Mesenchymal stem cell (in vitro differentiated cells and primary cell): ENCODE results near the gene DPP6.

ENCODE experiments used
- DNase-seq: peaks from one replicate; pipeline ENCODE4 v3.0.0-alpha.2; 2013
- H2AFZ ChIP-seq: one replicate; pipeline ENCODE4 v1.6.1; 2013; ENCODE audit warnings: low read depth, mild to moderate bottlenecking, control low read depth, inconsistent platforms, low read length, moderate library complexity
- H2AK5ac ChIP-seq: 2 replicates; pipeline ENCODE4 v1.6.1; 2013; ENCODE audit warnings: low read length, moderate library complexity, mild to moderate bottlenecking, inconsistent platforms; ENCODE audit not compliant: severe bottlenecking
- H2BK120ac ChIP-seq: one replicate; pipeline ENCODE4 v1.6.1; 2013; ENCODE audit warnings: low read depth, mild to moderate bottlenecking, inconsistent platforms, low read length, moderate library complexity
- H2BK12ac ChIP-seq, 2 experiments: one replicate each; pipeline ENCODE4 v1.6.1; 2013; ENCODE audit warnings: inconsistent platforms in 2 of 2, low read length in 2 of 2, mild to moderate bottlenecking in 2 of 2, moderate library complexity in 2 of 2, control low read depth in 1 of 2
- H2BK15ac ChIP-seq: one replicate; pipeline ENCODE4 v1.6.1; 2013; ENCODE audit warnings: mild to moderate bottlenecking, low read depth, inconsistent platforms; ENCODE audit not compliant: poor library complexity, severe bottlenecking
- H2BK5ac ChIP-seq: 2 replicates; pipeline ENCODE4 v1.6.1; 2013; ENCODE audit warnings: low read depth, mild to moderate bottlenecking, low read length, control low read depth, inconsistent platforms; ENCODE audit not compliant: poor library complexity, severe bottlenecking
- H3K14ac ChIP-seq, 2 experiments: one replicate each; pipeline ENCODE4 v1.6.1; 2013; ENCODE audit warnings: inconsistent platforms in 2 of 2, low read length in 2 of 2, control low read depth in 1 of 2, mild to moderate bottlenecking in 1 of 2, moderate library complexity in 1 of 2
- H3K18ac ChIP-seq, 2 experiments: one replicate each; pipeline ENCODE4 v1.6.1; 2013; ENCODE audit warnings: inconsistent platforms in 2 of 2, low read length in 2 of 2, control low read depth in 1 of 2, low read depth in 1 of 2, mild to moderate bottlenecking in 1 of 2
- H3K23ac ChIP-seq, 2 experiments: one replicate each; pipeline ENCODE4 v1.6.1; 2013; ENCODE audit warnings: inconsistent platforms in 2 of 2, low read length in 2 of 2, mild to moderate bottlenecking in 2 of 2, moderate library complexity in 2 of 2, control low read depth in 1 of 2
- H3K27ac ChIP-seq: 2 replicates; pipeline ENCODE4 v1.5.1; 2013; ENCODE audit warnings: mild to moderate bottlenecking, moderate library complexity, low read length, control low read depth, inconsistent platforms; ENCODE audit not compliant: poor library complexity, severe bottlenecking
- H3K27me3 ChIP-seq, 2 experiments: 2 replicates each; pipeline versions ENCODE4 v1.6.1 to v1.7.0; 2013; ENCODE audit warnings: low read length in 2 of 2, mild to moderate bottlenecking in 2 of 2, moderate library complexity in 2 of 2, control low read depth in 1 of 2, inconsistent platforms in 1 of 2; ENCODE audit not compliant: control insufficient read depth in 1 of 2, insufficient read depth in 1 of 2
- H3K36me3 ChIP-seq, 2 experiments: 2 replicates each; pipeline versions ENCODE4 v1.6.1 to v1.7.0; 2013; ENCODE audit warnings: low read length in 2 of 2, control low read depth in 1 of 2, inconsistent platforms in 1 of 2, low read depth in 1 of 2, mild to moderate bottlenecking in 1 of 2; ENCODE audit not compliant: insufficient read depth in 2 of 2, control insufficient read depth in 1 of 2
- H3K4ac ChIP-seq, 2 experiments: one replicate each; pipeline ENCODE4 v1.6.1; 2013; ENCODE audit warnings: inconsistent platforms in 2 of 2, low read length in 2 of 2, mild to moderate bottlenecking in 2 of 2, moderate library complexity in 2 of 2, control low read depth in 1 of 2, low read depth in 1 of 2
- H3K4me1 ChIP-seq: 2 replicates; pipeline ENCODE4 v1.6.1; 2013; ENCODE audit warnings: low read depth, low read length, control low read depth; ENCODE audit not compliant: control insufficient read depth, insufficient read depth
- H3K4me2 ChIP-seq: 2 replicates; pipeline ENCODE4 v1.6.1; 2013; ENCODE audit warnings: low read length, mild to moderate bottlenecking, inconsistent platforms; ENCODE audit not compliant: poor library complexity, severe bottlenecking
- H3K4me3 ChIP-seq, 2 experiments: 2 replicates each; pipeline versions ENCODE4 v1.5.1 to v1.7.0; 2013; ENCODE audit warnings: low read length in 2 of 2, mild to moderate bottlenecking in 2 of 2, control low read depth in 1 of 2, low read depth in 1 of 2; ENCODE audit not compliant: insufficient read depth in 1 of 2
- H3K79me1 ChIP-seq: replicated peaks from 2 replicates; pipeline ENCODE4 v1.6.1; 2013; ENCODE audit warnings: mild to moderate bottlenecking, control low read depth, low read length, inconsistent platforms; ENCODE audit not compliant: poor library complexity, severe bottlenecking
- H3K9ac ChIP-seq: 2 replicates; pipeline ENCODE4 v1.7.0; 2013; ENCODE audit warnings: mild to moderate bottlenecking, low read length, moderate library complexity
- H3K9me3 ChIP-seq: 2 replicates; pipeline ENCODE4 v1.7.0; 2013; ENCODE audit warnings: mild to moderate bottlenecking, low read length; ENCODE audit not compliant: control insufficient read depth
- H4K8ac ChIP-seq: one replicate; pipeline ENCODE4 v1.6.1; 2013; ENCODE audit warnings: inconsistent platforms, mild to moderate bottlenecking, low read length, moderate library complexity
- H4K91ac ChIP-seq: one replicate; pipeline ENCODE4 v1.6.1; 2013; ENCODE audit warnings: mild to moderate bottlenecking, low read length, inconsistent platforms
- WGBS: methylation state at CpG from one replicate; pipeline ENCODE4 v1.1.7; 2013; ENCODE audit warnings: mixed read lengths; 5-methylcytosine and 5-hydroxymethylcytosine counted together

The DPP6 gene

GRCh38 chr7:154791611-154792010 lies 739.4 kb downstream of the DPP6 start:
- no peak overlapping the region for H3K4me2 ChIP-seq
- 74% methylated on average over 4 of the region's 4 CpGs for WGBS
- H3K4ac ChIP-seq = no peak overlapping the region
- no peaks in the 10 kb centered on the region for H3K4me1 ChIP-seq
- no peaks in the 10 kb centered on the region for H3K27me3 ChIP-seq
- no peak overlapping the region for H2BK120ac ChIP-seq
- no peak overlapping the region for H3K27ac ChIP-seq
- no peak overlapping the region for H2AFZ ChIP-seq
- H2BK12ac ChIP-seq = no peak overlapping the region
- DNase-seq = no peak
- H2BK5ac ChIP-seq = no peak overlapping the region
- H3K18ac ChIP-seq = no peak overlapping the region
- H3K79me1 ChIP-seq = no peaks in the 10 kb centered on the region
- no peak overlapping the region for H2BK15ac ChIP-seq
- H3K9me3 ChIP-seq = peaks cover 17% of the 10 kb centered on the region
- H3K9ac ChIP-seq = no peak overlapping the region
- no peak overlapping the region for H3K4me3 ChIP-seq
- no peak overlapping the region for H3K23ac ChIP-seq
- no peak overlapping the region for H3K14ac ChIP-seq
- no peak overlapping the region for H4K91ac ChIP-seq
- H3K36me3 ChIP-seq = no peaks in the 10 kb centered on the region
- H2AK5ac ChIP-seq = no peak overlapping the region
- H4K8ac ChIP-seq = no peak overlapping the region

- H3K23ac ChIP-seq = no peak overlapping the region
- no peak overlapping the region for H2AK5ac ChIP-seq
- H2BK120ac ChIP-seq = no peak overlapping the region
- H4K8ac ChIP-seq = no peak overlapping the region
- no peak overlapping the region for H2AFZ ChIP-seq
- H3K27ac ChIP-seq = no peak overlapping the region
- no peak overlapping the region for H3K4me2 ChIP-seq
- no peak overlapping the region for H3K4ac ChIP-seq
- H2BK12ac ChIP-seq = no peak overlapping the region
- no peak overlapping the region for H3K18ac ChIP-seq
- no peak overlapping the region for H2BK5ac ChIP-seq
- no peak overlapping the region for H3K4me3 ChIP-seq
- no peaks in the 10 kb centered on the region for H3K36me3 ChIP-seq
- no peaks in the 10 kb centered on the region for H3K4me1 ChIP-seq
- H3K9me3 ChIP-seq = peaks cover 14% of the 10 kb centered on the region
- H3K27me3 ChIP-seq = no peaks in the 10 kb centered on the region
- no peak overlapping the region for H2BK15ac ChIP-seq
- no peak for DNase-seq
- H3K9ac ChIP-seq = no peak overlapping the region
- no peak overlapping the region for H3K14ac ChIP-seq
- WGBS = 89% methylated on average over 7 of the region's 7 CpGs
- no peak overlapping the region for H4K91ac ChIP-seq
- H3K79me1 ChIP-seq = no peaks in the 10 kb centered on the region
Measured at GRCh38 chr7:154792436-154793055, 740.3 kb downstream of the DPP6 start.

DNA sequence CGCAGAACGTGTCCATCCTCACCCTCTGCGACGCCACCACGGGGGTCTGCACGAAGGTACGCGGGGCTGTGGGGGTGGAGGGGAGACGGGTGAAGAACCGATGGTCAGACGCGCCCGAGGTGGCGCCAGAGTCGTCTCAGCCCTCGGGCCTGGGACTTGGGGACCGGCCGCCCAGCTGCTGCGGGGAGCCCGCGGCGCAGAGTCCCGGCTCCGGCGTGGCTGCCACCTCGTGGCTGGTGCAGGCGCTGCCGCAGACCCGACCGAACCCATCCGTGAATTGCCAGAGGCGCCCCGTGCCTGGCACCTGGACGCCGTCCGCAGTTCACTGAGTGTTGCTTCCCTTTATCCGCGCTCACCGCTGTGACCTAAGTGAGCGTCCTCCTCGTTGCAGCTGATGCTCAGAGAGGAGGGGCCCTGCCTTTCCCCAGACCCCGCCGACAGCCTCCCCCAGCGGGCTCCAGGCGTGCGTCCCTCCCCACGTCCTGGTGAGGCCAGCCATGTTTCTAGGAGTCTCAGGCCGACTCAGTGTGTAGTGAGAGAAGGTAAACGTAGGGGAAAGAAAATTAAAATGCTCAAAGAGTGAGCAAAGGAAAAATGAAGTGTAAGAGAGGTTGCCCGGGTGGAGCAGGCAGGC lies 742.1 kb downstream of the DPP6 start:
- no peak overlapping the region for H2BK5ac ChIP-seq
- 9% methylated on average over 45 of the region's 50 CpGs for WGBS
- no peak for DNase-seq
- no peak overlapping the region for H2BK120ac ChIP-seq
- peaks cover 4% of the 10 kb centered on the region for H3K9me3 ChIP-seq
- H3K23ac ChIP-seq = no peak overlapping the region
- H3K18ac ChIP-seq = no peak overlapping the region
- no peak overlapping the region for H2AK5ac ChIP-seq
- no peak overlapping the region for H4K91ac ChIP-seq
- no peak overlapping the region for H3K14ac ChIP-seq
- H3K4ac ChIP-seq = no peak overlapping the region
- no peaks in the 10 kb centered on the region for H3K36me3 ChIP-seq
- H3K4me2 ChIP-seq = no peak overlapping the region
- no peak overlapping the region for H2BK15ac ChIP-seq
- H2AFZ ChIP-seq = no peak overlapping the region
- H3K79me1 ChIP-seq = no peaks in the 10 kb centered on the region
- H3K9ac ChIP-seq = no peak overlapping the region
- H4K8ac ChIP-seq = no peak overlapping the region
- no peaks in the 10 kb centered on the region for H3K27me3 ChIP-seq
- no peak overlapping the region for H2BK12ac ChIP-seq
- H3K27ac ChIP-seq = no peak overlapping the region
- no peak overlapping the region for H3K4me3 ChIP-seq
- no peaks in the 10 kb centered on the region for H3K4me1 ChIP-seq

DNA sequence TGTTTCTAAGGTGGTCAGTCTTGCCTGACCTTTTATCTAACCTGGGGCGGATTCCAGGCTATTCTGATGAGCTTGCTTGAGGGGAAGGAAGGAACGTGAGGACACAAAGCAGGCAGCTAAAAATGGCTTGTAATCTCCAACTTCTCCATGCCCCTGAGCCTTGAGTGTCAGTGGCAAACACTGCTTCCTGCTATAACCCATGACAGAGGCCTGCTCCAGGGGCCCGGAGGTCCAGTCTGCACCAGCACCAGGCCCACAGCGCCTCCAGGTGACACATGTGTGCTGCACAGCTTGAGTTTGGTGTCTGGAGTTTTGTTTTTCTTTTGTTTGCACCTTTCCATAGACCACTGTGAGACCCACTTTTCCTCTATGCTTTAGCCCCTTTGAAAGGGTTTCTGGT lies 742.8 kb downstream of the DPP6 start:
- no peak overlapping the region for H3K27ac ChIP-seq
- no peak overlapping the region for H3K4me3 ChIP-seq
- H3K36me3 ChIP-seq = no peaks in the 10 kb centered on the region
- no peak overlapping the region for H4K8ac ChIP-seq
- no peak overlapping the region for H3K9ac ChIP-seq
- no peaks in the 10 kb centered on the region for H3K27me3 ChIP-seq
- no peak overlapping the region for H2BK120ac ChIP-seq
- no peaks in the 10 kb centered on the region for H3K9me3 ChIP-seq
- H3K18ac ChIP-seq = no peak overlapping the region
- H2AK5ac ChIP-seq = no peak overlapping the region
- H3K4me2 ChIP-seq = no peak overlapping the region
- no peak overlapping the region for H3K23ac ChIP-seq
- no peak overlapping the region for H3K14ac ChIP-seq
- no peaks in the 10 kb centered on the region for H3K79me1 ChIP-seq
- H4K91ac ChIP-seq = no peak overlapping the region
- H3K4me1 ChIP-seq = no peaks in the 10 kb centered on the region
- no peak overlapping the region for H2BK15ac ChIP-seq
- no peak overlapping the region for H2BK12ac ChIP-seq
- DNase-seq = no peak
- no peak overlapping the region for H2AFZ ChIP-seq
- no peak overlapping the region for H3K4ac ChIP-seq
- 55% methylated on average over 4 of the region's 4 CpGs for WGBS
- no peak overlapping the region for H2BK5ac ChIP-seq
